Brain microvascular endothelial cell (primary cell): ENCODE measurements around the gene GSDMA.

ENCODE experiments used
- DNase-seq: peaks from one replicate; pipeline ENCODE4 v3.0.0-alpha.2; 2020
- H3K27ac ChIP-seq: fragments of 250-450 bp; sonication (Bioruptor Pico); 2 replicates; pipeline ENCODE4 v1.5.1; 2020; ENCODE audit warnings: mild to moderate bottlenecking, moderate library complexity
- H3K27me3 ChIP-seq: fragments of 250-450 bp; sonication (Bioruptor Pico); replicated peaks from 2 replicates; pipeline ENCODE4 v1.5.1; 2020; ENCODE audit warnings: mild to moderate bottlenecking
- H3K36me3 ChIP-seq: fragments of 250-450 bp; sonication (Bioruptor Pico); replicated peaks from 2 replicates; pipeline ENCODE4 v1.5.1; 2020; ENCODE audit warnings: mild to moderate bottlenecking
- H3K4me3 ChIP-seq: 2 replicates; pipeline ENCODE4 v1.5.1; 2011; ENCODE audit warnings: low read depth, mild to moderate bottlenecking, control low read depth, low read length, moderate library complexity
- CTCF ChIP-seq: IDR thresholded peaks from 2 replicates; pipeline ENCODE4 v1.5.1; 2011; ENCODE audit warnings: low read depth, mild to moderate bottlenecking, moderate library complexity, low read length, control low read depth, inconsistent platforms; ENCODE audit errors: missing control alignments
- in situ Hi-C: cut with HindIII; loops from 2 replicates; pipeline ENCODE4 v1.10.0; 2017; ENCODE audit warnings: low sequenced_read_pairs, low pct_ligation_motif_present

GSDMA gene

GRCh38 chr17:40026816-40027613, 64.2 kb downstream of the GSDMA start:
- H3K36me3 ChIP-seq: peaks cover 32% of the 10 kb centered on the region
- no peak overlapping the region for H3K4me3 ChIP-seq
- peak; percentile 62 for DNase-seq
- no peaks in the 10 kb centered on the region for H3K27me3 ChIP-seq
- TF ChIP-seq CTCF: peak; percentile 91
- in situ Hi-C loops: no loop called here
- no peak overlapping the region for H3K27ac ChIP-seq
